Upper lobe of left lung (tissue), 4 donors: ENCODE data around the gene CARD16.

Experiments used
- CTCF ChIP-seq, 6 experiments: fragments of 450-650 bp in 4 of 6; fragments of 200-600 bp in 2 of 6; sonication (generic) in 2 of 6; IDR thresholded peaks; one replicate each; pipeline ENCODE4 v1.5.1; 2016 to 2019; ENCODE audit warnings: antibody characterized with exemption in 6 of 6
- POLR2AphosphoS5 ChIP-seq, 2 donors: sonication (generic); formaldehyde crosslinking; IDR thresholded peaks; one replicate each; pipeline ENCODE4 v1.5.1; 2017; ENCODE audit warnings: antibody characterized with exemption in 2 of 2

GRCh38 chr11:105071089-105071732 lies 26.1 kb upstream of the CARD16 start:
- TF ChIP-seq POLR2AphosphoS5 (IDR thresholded peaks at IDR 0.05) (no peak), CTCF (IDR thresholded peaks at IDR 0.05) (no peak)
